Activated T-cell treated with anti-CD3 and anti-CD28 coated beads, Interleukin-2, amount 50 U/mL, for 1 hour (primary cell): Measurements from ENCODE around the gene MOB3B.

Experiments used
- DNase-seq: peaks from one replicate; pipeline ENCODE4 v3.0.0-alpha.2; 2020

Gene MOB3B

DNA sequence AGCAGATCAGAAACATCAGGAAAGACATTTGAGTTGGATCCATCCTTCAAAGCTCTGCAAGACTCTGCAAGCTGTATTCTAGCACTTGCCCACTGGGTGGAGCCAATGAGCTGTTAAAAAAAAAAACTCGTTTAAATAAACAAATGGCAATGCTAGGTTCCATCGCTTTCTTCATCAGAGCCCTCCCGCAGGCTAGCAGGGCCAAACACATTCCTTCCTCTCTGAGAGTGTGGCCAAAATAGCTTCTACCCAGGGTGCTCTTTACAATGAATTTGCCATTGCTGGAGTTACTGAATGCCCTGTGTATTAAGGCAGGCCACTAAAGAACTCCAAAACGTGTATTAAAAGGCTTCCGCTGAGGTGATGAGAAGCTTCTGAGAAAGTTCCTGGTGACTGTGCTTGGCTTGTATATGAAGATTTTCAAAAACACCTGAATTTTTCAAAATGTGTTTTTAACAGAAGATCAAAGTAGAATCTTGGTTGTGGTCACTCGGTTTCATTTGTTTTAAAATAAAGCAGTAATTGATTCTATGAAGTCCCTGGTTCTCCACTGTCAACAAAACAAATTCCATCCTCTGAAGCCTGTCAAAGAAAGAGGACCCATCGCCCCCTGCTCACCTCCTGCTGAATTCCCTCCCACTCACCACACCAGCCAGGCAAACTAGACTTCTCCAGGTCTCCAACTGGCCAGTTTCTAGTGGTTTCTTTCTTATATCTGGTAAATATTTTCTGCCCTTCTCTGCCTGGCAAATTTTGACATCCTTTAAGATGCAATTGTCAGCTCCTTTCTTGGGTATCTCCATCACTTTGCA is 196.2 kb downstream of the MOB3B start:
- DNase-seq = peak; percentile 44

DNA sequence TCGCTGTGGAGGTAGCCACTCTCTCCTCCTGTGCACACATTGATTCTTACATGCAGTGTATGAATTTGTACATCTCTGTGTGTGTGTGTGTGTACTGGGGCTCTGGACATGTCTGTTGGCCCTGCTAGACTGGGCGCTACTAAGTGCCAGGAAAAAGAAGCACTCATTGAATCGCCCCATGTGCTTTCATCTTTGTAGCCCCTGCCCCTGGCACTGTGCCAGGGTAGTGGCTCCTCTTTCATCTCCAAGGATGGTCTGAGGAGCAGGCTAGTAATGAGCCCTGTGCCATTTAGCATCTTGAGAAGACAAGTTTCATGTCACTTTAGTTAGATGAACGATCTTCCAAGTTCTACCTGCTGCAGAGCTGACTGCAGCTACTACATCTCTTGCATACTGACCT is 198.2 kb downstream of the MOB3B start:
- DNase-seq = no peak

DNA sequence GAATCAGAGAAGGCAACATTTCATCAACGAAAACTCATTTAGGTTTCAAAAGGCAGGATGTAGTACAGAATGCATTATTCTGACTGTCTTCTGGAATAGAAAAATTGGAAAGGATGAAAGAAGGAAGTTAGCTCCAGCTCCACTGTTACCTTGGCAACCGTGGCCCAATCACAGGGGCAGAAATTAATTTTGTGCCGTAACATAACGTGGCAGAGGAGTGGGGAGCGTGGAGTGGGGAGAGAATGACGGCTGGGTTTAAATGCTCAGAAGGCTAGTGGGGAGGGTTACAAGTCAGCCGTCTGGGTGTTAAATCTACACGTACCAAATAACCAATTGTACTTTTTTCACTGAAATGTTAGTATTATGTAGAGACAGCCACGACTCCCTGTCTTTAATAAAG is 200.3 kb downstream of the MOB3B start:
- DNase-seq = no peak

DNA sequence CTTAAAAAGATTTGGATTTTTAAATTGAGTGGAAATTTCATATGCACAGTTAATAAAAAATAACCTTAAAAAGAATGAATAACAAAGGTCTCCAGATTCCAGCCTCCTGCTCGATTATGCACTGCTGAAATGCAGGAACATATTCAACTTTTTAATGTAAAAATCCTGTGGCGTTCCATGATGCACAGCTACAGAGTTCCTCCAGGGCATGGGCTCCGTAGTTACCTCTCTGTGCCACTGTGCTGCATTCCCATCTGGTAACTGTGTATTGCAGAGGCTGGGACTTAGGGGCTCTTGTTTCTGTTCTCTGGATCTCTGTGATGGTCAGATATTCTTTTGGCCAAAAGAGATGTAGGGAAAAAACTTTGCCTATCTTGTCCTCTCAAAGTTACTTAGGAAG is 201.1 kb downstream of the MOB3B start:
- DNase-seq = no peak

DNA sequence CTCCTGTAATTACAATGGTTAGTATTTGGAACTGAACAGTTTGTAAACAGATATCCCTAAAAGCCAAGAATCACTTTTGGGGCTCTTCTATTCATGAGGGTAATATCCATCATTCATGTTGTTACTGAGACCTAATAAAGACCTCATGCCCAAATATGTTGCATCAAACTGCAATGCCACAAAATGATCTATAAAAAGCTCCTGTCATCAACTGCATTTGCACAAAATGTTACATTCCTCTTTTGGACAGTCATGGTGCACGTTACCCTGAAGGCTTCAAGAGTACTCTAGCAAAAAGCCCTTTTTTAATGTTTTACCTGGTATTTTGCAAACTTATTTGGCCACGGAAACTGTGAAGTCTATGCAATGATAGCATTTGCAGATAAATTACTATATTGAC is 218.4 kb downstream of the MOB3B start:
- DNase-seq = no peak

DNA sequence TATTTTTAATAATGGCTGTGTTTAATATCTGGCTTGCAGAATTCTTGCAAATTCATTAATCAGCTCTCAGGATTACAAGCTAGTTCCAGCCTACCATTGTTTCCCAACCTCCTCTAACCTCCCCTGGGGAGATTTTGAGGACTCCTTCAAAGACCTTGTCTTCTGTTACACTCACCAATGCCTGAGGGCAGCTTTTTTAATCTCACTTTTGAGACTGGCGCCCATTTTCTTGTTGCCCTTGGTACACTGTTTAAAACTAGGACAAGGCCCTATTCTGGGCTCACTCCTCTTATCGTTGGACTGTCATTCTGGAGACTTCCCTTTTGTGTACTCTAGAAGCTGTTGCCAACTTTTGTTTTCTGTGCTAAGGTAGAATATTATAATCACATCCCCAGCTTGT is 219.0 kb downstream of the MOB3B start:
- no peak for DNase-seq

DNA sequence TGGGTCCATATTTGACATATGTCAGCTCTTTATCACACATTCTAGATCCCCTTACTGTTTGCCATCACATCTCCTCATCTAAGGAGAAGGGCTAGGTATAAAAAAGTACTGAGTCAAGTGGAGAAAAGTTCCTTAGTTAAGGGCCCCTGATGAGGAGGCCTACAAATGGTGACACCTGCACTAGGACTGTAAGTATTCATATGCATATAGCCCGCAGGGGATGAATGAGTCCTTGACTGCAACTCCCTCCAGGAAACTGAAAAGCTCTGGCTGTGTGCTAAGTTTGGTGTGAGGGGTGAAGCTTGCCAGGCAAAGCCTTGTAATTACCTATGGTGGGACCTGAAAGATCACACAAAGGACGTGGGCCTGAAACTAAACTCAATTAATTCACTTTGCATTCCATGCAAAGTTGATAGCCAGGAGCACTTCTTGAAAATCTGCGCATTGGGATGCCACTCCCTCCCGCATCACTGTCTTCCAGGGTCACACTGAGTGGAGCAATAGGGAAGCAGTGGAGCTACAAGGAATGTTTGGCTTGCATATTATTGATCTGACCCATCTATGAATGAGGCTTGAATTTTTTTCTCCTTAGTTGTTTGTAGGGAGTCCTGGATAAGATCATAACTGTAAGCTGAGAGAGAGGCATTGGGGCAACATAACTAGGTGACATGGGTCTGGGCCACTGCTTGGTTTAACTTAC is 220.8 kb downstream of the MOB3B start:
- no peak for DNase-seq

DNA sequence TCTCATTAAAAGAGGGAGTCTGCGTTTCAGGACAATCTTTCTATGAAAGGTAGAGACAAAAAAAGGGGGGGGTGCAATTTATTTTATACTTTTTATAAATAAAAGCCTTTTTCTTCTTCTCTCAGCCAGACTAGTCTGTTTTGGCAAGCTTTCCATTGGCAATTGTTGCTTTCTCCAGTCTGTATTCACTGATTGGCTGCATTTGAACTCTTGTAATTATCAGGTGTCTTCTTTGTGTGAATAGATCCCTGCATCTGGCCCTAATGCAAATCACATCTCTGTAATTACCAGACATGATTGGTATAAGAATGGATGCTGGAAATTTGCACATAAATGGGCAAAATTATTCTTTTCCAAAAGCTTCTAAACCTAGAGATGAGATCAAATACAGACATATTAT is 225.1 kb downstream of the MOB3B start:
- DNase-seq = no peak

DNA sequence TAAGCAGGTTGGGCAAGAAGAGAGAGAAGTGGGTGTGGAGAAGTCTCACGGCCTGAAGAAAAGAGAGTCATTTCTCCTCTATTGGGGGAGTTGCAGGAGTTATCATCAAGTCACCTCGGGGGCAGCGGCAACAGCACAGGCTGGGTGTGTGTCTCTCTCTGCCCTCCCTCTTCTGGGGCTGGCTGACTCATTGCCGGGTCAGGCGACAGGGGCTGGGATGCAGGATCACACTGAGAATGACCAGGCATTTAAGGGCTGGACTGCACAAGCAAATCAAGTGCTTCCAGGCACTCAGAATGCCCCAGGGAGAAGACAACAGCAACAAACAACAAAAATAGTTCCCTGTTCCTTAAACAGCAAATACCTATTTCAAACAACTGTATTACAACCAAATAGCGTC is 226.4 kb downstream of the MOB3B start:
- no peak for DNase-seq

DNA sequence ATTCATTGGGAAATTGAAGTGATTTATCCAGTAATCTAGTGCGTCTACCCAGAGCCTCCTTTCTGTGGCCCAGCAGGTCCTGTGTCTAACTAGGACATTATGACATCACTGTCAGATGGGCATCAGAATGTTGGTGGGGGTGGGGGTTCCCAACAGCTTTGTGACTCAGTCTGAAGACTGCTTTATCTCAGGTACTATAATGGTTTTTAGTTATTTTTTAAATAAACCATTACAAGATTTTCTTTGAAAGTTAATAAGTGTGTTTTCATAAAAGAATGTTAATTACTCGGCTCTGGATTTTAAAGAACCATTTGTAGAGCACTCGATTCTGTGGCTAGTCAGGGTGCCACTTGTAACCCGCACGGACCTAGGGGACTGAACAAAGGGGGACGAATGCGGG is 232.6 kb downstream of the MOB3B start, which contains the start of gene EQTN:
TSS of gene EQTN (minus strand) at position 101 of the 400 bp plus-strand sequence. CDS start at position 6, 95 bp downstream.
- DNase-seq = no peak

DNA sequence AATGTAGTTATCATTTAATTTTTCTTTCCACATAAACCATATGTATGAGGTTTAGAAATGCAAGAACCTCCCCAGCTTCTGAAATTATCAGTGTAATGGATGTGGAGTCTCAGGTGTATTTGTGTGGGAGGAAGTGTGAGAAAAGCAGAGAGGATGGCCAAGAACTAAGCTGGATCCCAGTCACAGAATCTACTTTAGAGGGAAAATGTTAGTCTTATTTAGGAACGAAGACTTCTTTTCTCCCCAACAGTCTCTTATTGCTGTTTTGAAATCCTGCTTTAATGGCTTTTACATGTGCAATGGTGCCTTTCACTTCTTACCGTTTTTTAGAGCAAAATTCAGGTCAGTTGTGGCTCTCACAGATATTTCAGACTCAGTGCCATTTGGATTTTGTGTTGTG is 235.6 kb downstream of the MOB3B start:
- DNase-seq = no peak

DNA sequence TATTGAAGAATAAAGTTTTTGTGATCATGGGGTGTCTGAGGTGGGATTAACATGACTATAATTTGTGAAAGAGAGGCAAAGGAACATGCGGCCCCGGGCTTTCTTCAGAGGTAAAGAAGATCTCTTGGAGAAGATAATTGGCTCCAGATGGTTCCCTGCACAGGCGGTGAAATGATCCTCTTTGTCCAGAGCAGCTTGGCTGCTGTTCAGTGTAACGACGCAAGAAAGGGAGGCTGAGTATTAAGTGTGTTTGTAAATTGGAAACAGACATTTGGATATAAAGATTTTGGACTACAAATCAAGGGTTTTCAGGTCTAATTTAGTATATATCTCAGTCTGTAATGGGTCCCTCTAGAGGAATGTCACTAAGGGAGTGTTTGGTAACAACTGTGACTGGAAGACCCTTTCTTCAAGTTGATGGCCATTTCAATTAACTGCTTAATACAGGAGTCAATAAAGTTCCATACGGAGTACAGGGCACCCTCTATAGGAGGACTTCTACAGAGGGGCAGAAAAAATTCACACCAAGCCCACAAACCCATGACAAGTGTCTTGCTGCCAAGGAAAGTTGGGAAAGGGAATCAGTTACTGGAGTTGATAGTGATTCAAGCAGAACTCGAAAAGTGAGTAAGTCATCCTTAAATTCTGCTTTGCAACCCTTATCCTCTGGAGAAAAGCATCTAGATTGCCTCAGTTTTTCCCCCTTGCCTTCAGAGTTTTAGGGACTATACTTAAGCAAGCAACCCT is 236.8 kb downstream of the MOB3B start:
- no peak for DNase-seq

DNA sequence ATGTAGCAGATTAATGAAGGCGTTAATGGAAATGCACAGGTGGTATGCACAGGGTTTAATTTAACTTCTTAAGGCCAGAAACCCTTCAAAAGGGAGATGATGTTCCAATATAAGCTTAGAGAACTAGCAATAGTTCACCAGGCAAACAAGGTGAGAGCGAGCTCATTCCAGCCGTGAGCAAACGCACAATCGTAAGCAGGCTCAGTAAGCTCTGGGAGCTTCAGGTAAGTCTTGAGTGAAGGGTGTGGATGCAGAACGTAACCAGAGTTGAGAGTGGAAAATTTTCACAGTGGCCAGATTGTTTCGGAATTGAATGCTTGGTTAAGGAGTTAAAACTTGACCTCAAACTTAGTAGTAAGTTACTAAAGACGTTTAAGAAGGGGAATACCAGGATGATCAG is 238.3 kb downstream of the MOB3B start:
- no peak for DNase-seq

DNA sequence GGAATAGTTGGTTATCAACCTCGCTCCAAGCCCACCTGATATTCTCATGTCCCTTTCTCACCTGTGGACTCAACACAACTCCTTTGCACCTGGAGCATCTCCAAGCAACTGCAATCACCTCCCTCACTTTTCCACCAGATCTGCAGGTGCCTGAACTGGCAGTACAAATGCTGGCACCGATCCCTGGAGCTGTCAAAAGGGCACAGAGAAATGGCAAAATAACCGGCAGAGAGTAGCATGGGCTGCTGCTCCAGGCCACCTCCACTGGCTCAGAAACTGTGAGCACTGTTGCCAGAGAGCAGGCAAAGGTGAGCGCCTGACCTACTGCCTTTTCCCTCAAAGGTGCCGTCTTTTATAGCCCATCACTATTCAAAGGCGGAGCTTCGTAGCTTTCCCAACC is 247.3 kb downstream of the MOB3B start:
- DNase-seq = no peak

DNA sequence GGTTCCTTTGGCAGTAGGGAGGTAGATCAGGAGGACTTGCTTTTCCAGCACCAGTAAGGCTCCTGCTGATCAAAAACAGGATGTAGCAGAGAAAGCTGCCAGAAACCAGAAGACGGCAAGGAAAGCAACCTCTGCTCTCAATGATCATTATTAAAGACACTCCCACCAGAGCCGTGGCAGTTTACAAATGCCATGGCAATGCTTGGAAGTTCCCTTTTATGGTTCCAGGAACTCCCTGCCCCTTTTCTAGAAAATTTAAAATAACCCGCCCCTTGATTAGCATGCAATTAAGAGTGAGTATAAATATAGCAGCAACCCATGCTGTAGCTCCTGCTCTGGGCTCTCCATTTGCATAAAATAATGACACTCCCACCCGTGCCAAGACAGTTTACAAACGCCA is 248.8 kb downstream of the MOB3B start:
- no peak for DNase-seq

DNA sequence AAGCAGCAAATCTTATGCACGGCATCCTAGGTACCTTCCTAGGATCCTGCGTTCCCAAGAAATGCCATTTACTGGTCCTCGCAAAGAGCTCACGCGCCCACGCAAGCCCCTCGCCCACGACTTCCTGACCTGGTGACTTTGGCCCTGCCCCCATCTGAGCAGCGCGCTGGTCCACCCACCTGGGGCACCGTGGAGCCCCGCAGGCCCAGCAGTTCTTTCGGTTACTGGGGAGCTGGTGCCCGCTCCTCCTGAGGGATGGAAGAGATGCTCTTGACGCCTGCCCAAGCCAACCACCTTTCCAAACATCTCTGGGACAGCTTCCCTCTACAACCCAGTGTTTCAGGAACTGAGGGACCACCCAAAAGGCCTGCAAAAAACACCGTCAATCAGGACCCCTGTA is 249.4 kb downstream of the MOB3B start:
- DNase-seq = no peak

DNA sequence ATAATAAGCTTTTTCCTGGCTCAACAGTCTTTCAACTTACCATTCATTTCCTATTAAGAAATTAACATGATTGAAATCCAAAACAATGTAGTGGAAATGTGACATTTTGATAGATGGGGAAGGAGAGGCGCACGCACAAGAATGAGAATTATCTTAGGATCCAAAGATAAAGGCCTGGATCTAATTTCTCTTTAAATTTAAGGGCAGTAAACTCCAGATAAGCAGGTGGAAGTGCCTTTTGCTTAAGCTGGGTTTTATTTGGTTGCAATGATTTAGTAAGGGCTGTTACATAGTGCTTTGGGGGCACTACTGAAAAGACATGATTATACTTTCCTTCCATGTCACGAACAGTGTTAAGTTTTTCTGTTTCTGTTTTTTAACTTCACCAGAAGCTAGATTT is 250.0 kb downstream of the MOB3B start:
- DNase-seq = no peak

DNA sequence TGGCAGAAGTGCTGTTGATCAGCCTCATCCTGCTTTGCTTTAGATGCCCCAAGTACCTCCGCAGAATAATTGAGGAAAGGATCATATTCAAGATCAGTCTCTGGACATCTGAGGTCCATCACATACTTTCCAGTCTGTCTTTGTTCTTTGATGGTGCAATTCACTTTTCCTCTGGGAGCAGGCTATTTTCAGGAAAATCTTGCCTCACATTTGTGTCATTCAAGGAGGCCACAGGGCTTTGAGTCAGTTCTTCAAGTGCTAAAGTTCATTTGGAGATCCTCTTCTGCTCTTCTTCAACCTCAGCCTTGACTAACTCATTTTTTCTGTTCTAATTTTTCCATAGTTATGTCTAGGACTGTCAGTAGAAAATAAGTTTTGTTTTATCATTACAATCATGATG is 251.2 kb downstream of the MOB3B start:
- no peak for DNase-seq

DNA sequence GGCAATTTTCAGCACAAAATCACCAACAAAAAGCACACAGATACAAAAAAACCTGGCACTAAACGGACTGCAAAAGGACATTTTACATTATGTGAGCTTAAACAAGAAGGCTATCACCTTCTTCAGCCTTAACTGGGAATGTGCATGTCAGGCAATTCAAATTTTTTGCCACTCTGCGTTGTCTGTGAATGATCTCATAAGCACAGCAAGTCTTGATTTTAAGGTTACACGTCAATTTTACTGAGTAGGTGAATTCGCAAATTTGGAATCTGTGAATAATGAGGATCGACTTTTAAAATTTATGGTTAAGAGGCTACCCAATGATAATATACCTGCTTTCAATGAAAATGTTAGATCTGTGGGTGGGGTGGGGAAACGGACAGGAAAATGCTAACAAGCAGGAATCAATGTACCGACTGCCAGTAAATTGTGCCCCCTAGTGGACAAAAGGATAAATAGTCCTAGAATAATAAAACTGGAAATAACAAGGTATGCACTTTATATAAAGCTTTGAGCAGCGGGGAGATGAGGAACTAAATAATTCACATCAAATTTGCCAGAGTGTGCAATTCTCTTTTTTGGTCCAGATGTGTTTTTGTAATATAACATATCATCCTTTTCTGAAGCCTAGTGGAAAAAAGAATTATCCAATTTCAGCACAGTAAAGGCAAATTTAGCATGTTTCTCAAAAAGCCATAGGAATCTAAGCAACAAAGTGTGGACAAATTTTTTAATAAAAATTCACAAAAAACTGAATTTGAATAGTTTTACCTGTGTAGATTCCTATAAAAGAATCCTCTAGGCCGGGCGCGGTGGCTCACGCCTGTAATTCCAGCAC is 253.2 kb downstream of the MOB3B start:
- no peak for DNase-seq
